Measurements from ENCODE around the gene SLC16A11.

SLC16A11 gene

GRCh38 chr17:7024402-7024785 lies 19.5 kb downstream of the SLC16A11 start:
- DNase-seq = no peak

GRCh38 chr17:7023576-7024401 lies 20.1 kb downstream of the SLC16A11 start:
- DNase-seq = peak; percentile 97

- DNase-seq = no peak
Measured at GRCh38 chr17:7022781-7023571, 20.9 kb downstream of the SLC16A11 start, which contains the start of gene BCL6B. Gene BCL6B, plus strand, starts transcription at chr17:7023050. Its CDS starts 622 bp downstream, at chr17:7023672.

- DNase-seq = peak; percentile 73
Measured at GRCh38 chr17:7021993-7022778, 21.7 kb downstream of the SLC16A11 start.

GRCh38 chr17:7020894-7021664 lies 22.8 kb downstream of the SLC16A11 start:
- no peak for DNase-seq

- no peak for DNase-seq
Measured at GRCh38 chr17:7019839-7020519, 23.9 kb downstream of the SLC16A11 start.

- no peak for DNase-seq
Measured at GRCh38 chr17:7019367-7019766, 24.5 kb downstream of the SLC16A11 start.

GRCh38 chr17:7018331-7018964 lies 25.4 kb downstream of the SLC16A11 start:
- no peak for DNase-seq

- no peak for DNase-seq
Measured at GRCh38 chr17:7017827-7018200, 26.1 kb downstream of the SLC16A11 start.

- DNase-seq = no peak
Measured at GRCh38 chr17:7016886-7017826, 26.7 kb downstream of the SLC16A11 start.

- DNase-seq = no peak
Measured at GRCh38 chr17:7016418-7016817, 27.5 kb downstream of the SLC16A11 start.

- DNase-seq = peak; percentile 80
Measured at GRCh38 chr17:7014995-7015958, 28.6 kb downstream of the SLC16A11 start.

GRCh38 chr17:7014261-7014994 lies 29.5 kb downstream of the SLC16A11 start:
- peak; percentile 94 for DNase-seq

GRCh38 chr17:7011942-7012254 lies 32.0 kb downstream of the SLC16A11 start:
- no peak for DNase-seq

- no peak for DNase-seq
Measured at GRCh38 chr17:7011415-7011814, 32.5 kb downstream of the SLC16A11 start.

GRCh38 chr17:7010523-7010922 lies 33.4 kb downstream of the SLC16A11 start:
- no peak for DNase-seq

- no peak for DNase-seq
Measured at GRCh38 chr17:7007143-7007542, 36.7 kb downstream of the SLC16A11 start.

GRCh38 chr17:7005716-7006115 lies 38.2 kb downstream of the SLC16A11 start:
- DNase-seq = no peak

All from T-helper 9 cell (primary cell).